C4-2B (cell line): ENCODE measurements around the gene MED12L.

Source experiments
- H3K27ac ChIP-seq: fragments of 450-650 bp; 2 replicates; pipeline ENCODE4 v1.5.1; 2017
- ZFX ChIP-seq: fragments of 450-650 bp; IDR thresholded peaks from 2 replicates; pipeline ENCODE4 v1.6.1; 2017
- TF ChIP-seq, protein P1 (sequence below): fragments of 450-650 bp; conservative IDR thresholded peaks from 2 replicates; pipeline ENCODE4 v1.5.1; 2017; ENCODE audit warnings: mild to moderate bottlenecking

Gene MED12L

DNA sequence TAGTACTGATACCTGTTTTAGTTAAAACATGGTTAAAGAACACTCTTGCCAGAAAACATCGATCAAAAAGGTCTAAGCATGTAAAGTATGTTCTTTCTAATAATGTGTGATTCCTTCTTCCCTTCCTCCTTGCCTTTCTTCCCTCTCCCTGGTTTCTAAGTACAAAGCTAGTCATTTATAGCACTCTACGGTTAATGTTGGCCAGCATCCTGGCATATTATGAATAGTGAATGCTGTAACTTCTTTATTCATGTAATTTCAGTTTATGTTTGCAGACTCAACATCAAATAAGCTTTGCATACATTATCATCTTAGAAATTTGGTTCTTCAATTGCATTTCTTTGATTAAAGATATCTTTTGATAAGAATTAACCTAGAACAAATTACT lies 272.0 kb downstream of the MED12L start:
- TF ChIP-seq ZFX = no peak
- TF ChIP-seq, protein P1, sequence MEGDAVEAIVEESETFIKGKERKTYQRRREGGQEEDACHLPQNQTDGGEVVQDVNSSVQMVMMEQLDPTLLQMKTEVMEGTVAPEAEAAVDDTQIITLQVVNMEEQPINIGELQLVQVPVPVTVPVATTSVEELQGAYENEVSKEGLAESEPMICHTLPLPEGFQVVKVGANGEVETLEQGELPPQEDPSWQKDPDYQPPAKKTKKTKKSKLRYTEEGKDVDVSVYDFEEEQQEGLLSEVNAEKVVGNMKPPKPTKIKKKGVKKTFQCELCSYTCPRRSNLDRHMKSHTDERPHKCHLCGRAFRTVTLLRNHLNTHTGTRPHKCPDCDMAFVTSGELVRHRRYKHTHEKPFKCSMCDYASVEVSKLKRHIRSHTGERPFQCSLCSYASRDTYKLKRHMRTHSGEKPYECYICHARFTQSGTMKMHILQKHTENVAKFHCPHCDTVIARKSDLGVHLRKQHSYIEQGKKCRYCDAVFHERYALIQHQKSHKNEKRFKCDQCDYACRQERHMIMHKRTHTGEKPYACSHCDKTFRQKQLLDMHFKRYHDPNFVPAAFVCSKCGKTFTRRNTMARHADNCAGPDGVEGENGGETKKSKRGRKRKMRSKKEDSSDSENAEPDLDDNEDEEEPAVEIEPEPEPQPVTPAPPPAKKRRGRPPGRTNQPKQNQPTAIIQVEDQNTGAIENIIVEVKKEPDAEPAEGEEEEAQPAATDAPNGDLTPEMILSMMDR = no peak
- H3K27ac ChIP-seq = no peak overlapping the region

DNA sequence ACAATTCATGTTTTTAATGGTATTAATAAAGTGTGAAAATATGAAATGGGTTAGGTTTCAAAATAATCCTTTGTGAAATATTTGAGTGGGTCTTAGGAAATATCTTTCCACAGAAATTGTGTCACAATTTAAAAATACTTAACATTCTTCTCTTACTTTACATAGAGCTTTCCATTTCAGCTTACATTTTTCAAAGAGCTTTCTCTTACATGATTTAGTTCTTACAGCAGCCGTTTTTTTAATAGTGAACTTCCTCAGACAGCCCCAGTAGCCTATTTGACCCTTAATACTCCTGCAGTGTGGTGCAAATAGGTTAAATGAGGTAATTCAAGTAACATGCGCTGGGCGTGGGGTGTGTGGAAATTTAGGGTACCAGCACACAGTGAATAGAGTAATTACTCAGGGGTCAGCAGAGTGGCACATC lies 277.3 kb downstream of the MED12L start:
- no peak for TF ChIP-seq ZFX
- TF ChIP-seq, protein P1 = no peak
- H3K27ac ChIP-seq = no peak overlapping the region

DNA sequence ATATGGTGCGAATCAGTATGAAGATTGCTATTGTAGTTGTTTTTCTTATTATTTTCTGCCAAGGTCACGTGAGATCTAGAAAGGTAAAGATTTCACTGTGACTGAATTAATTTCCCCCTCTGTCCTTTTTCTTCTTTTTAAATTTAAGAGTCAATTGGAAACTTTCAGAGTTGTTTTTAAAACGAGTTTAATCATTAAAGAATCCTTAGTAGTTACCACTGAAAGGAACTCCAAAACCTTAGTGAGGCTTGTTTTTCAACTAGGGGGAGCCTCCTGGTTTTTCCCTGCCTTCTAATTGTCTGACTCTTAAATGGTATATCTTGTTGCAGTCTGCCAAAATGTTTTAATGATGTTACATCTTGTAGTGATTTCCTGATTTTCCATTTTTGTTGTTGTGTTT lies 281.5 kb downstream of the MED12L start:
- no peak overlapping the region for H3K27ac ChIP-seq
- no peak for TF ChIP-seq ZFX
- TF ChIP-seq, protein P1 = no peak

DNA sequence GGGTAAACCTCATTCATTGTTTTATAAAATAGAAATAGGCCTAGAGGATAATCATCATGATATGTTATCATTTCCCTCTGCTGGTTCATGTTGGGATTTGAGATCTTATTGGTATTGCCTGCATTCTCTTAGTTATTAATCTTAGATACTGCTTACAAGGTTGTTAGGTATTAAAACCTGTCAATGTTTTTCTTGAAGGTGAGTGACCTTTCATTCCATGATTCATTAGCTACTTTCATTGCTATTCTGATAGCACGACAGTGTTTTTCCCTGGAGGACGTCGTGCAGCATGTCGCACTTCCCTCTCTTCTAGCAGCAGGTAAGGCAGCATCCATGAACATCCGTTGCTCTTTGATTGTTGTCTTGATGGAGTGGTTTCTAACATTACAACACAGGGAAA lies 282.0 kb downstream of the MED12L start:
- no peak for TF ChIP-seq ZFX
- TF ChIP-seq, protein P1 = no peak
- H3K27ac ChIP-seq = no peak overlapping the region

DNA sequence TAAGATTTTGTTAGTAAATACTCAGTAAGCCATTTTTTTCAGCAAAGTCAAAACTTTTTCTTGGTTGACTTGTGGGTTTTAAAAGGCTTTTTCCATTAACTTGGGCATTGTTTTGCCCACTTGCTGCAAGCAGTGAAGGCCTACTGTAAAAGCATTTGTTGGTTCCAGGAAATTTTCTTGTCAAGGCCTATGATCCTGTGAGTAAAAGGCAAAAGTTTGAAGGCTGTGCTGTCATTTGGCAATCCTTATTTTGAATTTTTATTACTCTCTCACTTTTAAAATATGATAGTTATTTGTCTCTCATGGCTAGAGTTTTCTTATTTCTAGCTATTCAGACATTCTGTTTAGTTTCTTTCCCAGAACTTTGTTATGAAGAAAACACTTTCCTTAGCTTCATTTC lies 286.1 kb downstream of the MED12L start:
- H3K27ac ChIP-seq = no peak overlapping the region
- TF ChIP-seq ZFX = no peak
- TF ChIP-seq, protein P1 = no peak

DNA sequence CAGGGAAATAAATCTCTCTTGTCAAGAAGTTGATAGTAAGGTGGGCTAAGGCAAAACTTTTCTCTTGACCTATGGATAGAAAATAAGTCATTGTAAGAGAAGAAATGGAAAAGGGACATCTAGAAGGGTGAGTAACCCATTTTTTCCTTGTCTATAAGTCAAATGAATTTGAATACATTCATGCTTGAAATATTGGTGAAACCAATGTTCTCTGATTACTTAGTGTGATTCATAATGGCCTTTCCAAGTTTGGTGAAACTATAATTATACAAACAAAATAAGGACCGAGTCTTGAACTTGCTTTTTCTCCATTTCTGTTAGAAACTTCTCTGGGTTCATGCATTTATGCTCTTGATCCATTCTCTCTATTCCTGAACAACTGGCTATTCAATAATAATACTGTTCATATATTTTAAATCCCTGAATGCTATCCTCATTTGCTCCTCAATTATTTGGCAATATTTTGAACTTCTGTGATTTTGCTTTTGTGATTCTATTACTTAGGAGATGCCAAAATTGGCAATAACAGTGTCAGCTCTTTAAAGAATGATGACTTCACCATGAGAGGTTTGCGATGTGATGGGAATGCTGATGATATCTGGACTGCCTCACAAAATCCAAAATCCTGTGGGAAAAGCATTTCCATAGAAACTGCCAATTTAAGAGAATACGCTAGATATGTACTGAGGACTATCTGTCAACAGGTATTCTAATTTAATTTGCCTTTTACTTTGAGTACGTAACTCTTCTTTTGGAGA lies 286.8 kb downstream of the MED12L start:
- no peak overlapping the region for H3K27ac ChIP-seq
- no peak for TF ChIP-seq ZFX
- TF ChIP-seq, protein P1 = no peak

DNA sequence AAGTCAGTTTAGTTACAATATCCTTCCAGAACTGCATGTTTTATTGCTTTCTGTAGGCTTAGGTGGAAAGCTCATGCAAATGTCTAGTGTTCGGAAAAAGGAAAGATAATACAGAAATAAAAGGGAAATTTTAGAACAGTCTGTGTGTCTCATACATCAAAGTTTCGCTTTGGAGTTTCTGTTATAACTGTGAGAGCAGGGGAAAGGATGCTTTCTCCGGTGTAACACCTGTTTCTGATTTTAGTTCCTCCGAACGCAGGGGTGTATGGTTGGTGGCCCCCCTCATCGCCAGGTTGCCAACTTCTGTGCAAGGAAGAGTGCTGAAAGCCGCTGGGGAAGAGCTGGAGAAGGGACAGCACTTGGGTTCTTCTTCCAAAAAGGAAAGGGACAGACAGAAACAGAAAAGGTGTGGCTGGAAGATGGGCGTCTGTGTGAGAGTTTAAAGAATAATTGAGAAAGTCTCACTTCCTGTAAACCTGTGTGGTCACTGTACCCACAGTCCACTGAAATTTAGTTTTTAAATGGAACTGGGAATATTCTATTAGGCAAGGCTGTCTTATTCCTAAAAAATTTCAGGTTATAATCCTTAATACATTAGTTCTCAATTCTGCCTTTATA lies 292.4 kb downstream of the MED12L start:
- TF ChIP-seq ZFX = no peak
- TF ChIP-seq, protein P1 = no peak
- H3K27ac ChIP-seq = no peak overlapping the region
